Measurements from ENCODE around the gene PFDN4.

GRCh38 chr20:54212871-54213270 lies 5.0 kb downstream of the PFDN4 start:
- TF ChIP-seq CTCF (IDR thresholded peaks at IDR 0.05; ENCODE audit: poor library complexity, severe bottlenecking), result no peak
- TF ChIP-seq TAF1 (IDR thresholded peaks at IDR 0.05; ENCODE audit: low read depth), result no peak
- TF ChIP-seq RAD21 (conservative IDR thresholded peaks at IDR 0.05), result no peak
- TF ChIP-seq MXI1 (conservative IDR thresholded peaks at IDR 0.05; ENCODE audit: poor library complexity, severe bottlenecking), result no peak
- TF ChIP-seq EP300 (conservative IDR thresholded peaks at IDR 0.05; ENCODE audit: poor library complexity, severe bottlenecking), result no peak
- no peak for TF ChIP-seq POLR2AphosphoS5 (IDR thresholded peaks at IDR 0.05)
- TF ChIP-seq EZH2 (IDR thresholded peaks at IDR 0.05; ENCODE audit: borderline replicate concordance, insufficient read depth, low read length, poor library complexity, severe bottlenecking), result no peak

Measured in neural cell (in vitro differentiated cells).